GM21423 (cell line): Measurements from ENCODE around the gene CAPN13.

ENCODE experiments used
- ATAC-seq: cut with Tn5 transposase; IDR thresholded peaks from one replicate; pipeline ENCODE4 v1.9.1; 2021; ENCODE audit warnings: mild to moderate bottlenecking, moderate library complexity; ENCODE audit not compliant: unreplicated experiment

CAPN13 gene

GRCh38 chr2:30789670-30790210 is 17.5 kb downstream of the CAPN13 start:
- ATAC-seq = no peak

GRCh38 chr2:30786923-30787685 is 20.1 kb downstream of the CAPN13 start:
- no peak for ATAC-seq

GRCh38 chr2:30784682-30785081 is 22.6 kb downstream of the CAPN13 start:
- ATAC-seq = no peak

GRCh38 chr2:30781961-30782533 is 25.2 kb downstream of the CAPN13 start:
- ATAC-seq = no peak

GRCh38 chr2:30781451-30781850 is 25.8 kb downstream of the CAPN13 start:
- no peak for ATAC-seq

GRCh38 chr2:30780776-30781330 is 26.4 kb downstream of the CAPN13 start:
- no peak for ATAC-seq

GRCh38 chr2:30778611-30779010 is 28.6 kb downstream of the CAPN13 start:
- no peak for ATAC-seq

- no peak for ATAC-seq
Observed at GRCh38 chr2:30777661-30778505, 29.4 kb downstream of the CAPN13 start.

GRCh38 chr2:30776831-30777635 is 30.2 kb downstream of the CAPN13 start:
- no peak for ATAC-seq

GRCh38 chr2:30775833-30776232 is 31.4 kb downstream of the CAPN13 start:
- ATAC-seq = no peak

- no peak for ATAC-seq
Observed at GRCh38 chr2:30772021-30772705, 35.1 kb downstream of the CAPN13 start.

- no peak for ATAC-seq
Observed at GRCh38 chr2:30770816-30771576, 36.2 kb downstream of the CAPN13 start.

- ATAC-seq = no peak
Observed at GRCh38 chr2:30769891-30770462, 37.3 kb downstream of the CAPN13 start.

- no peak for ATAC-seq
Observed at GRCh38 chr2:30769481-30769780, 37.8 kb downstream of the CAPN13 start.

- ATAC-seq = no peak
Observed at GRCh38 chr2:30768708-30769480, 38.4 kb downstream of the CAPN13 start.

GRCh38 chr2:30768036-30768686 is 39.1 kb downstream of the CAPN13 start:
- no peak for ATAC-seq

GRCh38 chr2:30766666-30767065 is 40.6 kb downstream of the CAPN13 start:
- no peak for ATAC-seq
